ENCODE measurements around the gene DLGAP1.

The DLGAP1 gene

GRCh38 chr18:3798032-3798431, 657.1 kb downstream of the DLGAP1 start:
- no peak for DNase-seq

- DNase-seq = no peak
These were observed 658.7 kb downstream of the DLGAP1 start for GRCh38 chr18:3796434-3796833.

- DNase-seq = no peak
These were observed 660.4 kb downstream of the DLGAP1 start for GRCh38 chr18:3794537-3795348.

GRCh38 chr18:3793545-3793944, 661.6 kb downstream of the DLGAP1 start:
- no peak for DNase-seq

GRCh38 chr18:3793111-3793510, 662.0 kb downstream of the DLGAP1 start:
- DNase-seq = no peak

GRCh38 chr18:3792711-3793110, 662.4 kb downstream of the DLGAP1 start:
- no peak for DNase-seq

GRCh38 chr18:3791238-3791637, 663.9 kb downstream of the DLGAP1 start:
- no peak for DNase-seq

- no peak for DNase-seq
These were observed 664.4 kb downstream of the DLGAP1 start for GRCh38 chr18:3790703-3791102.

GRCh38 chr18:3789525-3789924, 665.6 kb downstream of the DLGAP1 start:
- DNase-seq = no peak

GRCh38 chr18:3784949-3785348, 670.2 kb downstream of the DLGAP1 start:
- no peak for DNase-seq

GRCh38 chr18:3782901-3783300, 672.2 kb downstream of the DLGAP1 start:
- DNase-seq = no peak

GRCh38 chr18:3777719-3778118, 677.4 kb downstream of the DLGAP1 start:
- no peak for DNase-seq

GRCh38 chr18:3777122-3777521, 678.0 kb downstream of the DLGAP1 start:
- DNase-seq = no peak

- no peak for DNase-seq
These were observed 679.1 kb downstream of the DLGAP1 start for GRCh38 chr18:3775996-3776395.

- DNase-seq = no peak
These were observed 681.8 kb downstream of the DLGAP1 start for GRCh38 chr18:3773303-3773702.

GRCh38 chr18:3771121-3771971, 683.8 kb downstream of the DLGAP1 start:
- DNase-seq = peak; percentile 74

GRCh38 chr18:3761266-3761665, 693.8 kb downstream of the DLGAP1 start:
- no peak for DNase-seq

- DNase-seq = no peak
These were observed 694.4 kb downstream of the DLGAP1 start for GRCh38 chr18:3760741-3761140.

- no peak for DNase-seq
These were observed 696.0 kb downstream of the DLGAP1 start for GRCh38 chr18:3759099-3759498.

- no peak for DNase-seq
These were observed 696.6 kb downstream of the DLGAP1 start for GRCh38 chr18:3758531-3758930.

- DNase-seq = no peak
These were observed 697.7 kb downstream of the DLGAP1 start for GRCh38 chr18:3757361-3757760.

GRCh38 chr18:3753106-3753505, 702.0 kb downstream of the DLGAP1 start:
- no peak for DNase-seq

- no peak for DNase-seq
These were observed 707.0 kb downstream of the DLGAP1 start for GRCh38 chr18:3748086-3748485.

All from stimulated activated CD4-positive, alpha-beta T cell treated with anti-CD3 and anti-CD28 coated beads, Interleukin-12 subunit alpha, Interleukin-12 subunit beta, amount 100 ng/mL, for 4 hours (primary cell).